Fibroblast of lung (primary cell): ENCODE data around the gene CTNNA2.

Experiments used
- CTCF ChIP-seq, 2 donors: IDR thresholded peaks in 1 of 2; conservative IDR thresholded peaks in 1 of 2; 1 replicate in 1 of 2; 2 replicates in 1 of 2; pipeline ENCODE4 v1.5.1; 2011 to 2012; ENCODE audit warnings: low read length in 2 of 2, control low read depth in 1 of 2, inconsistent platforms in 1 of 2, low read depth in 1 of 2, mild to moderate bottlenecking in 1 of 2
- EZH2 ChIP-seq: IDR thresholded peaks from 2 replicates; pipeline ENCODE4 v1.5.1; 2012; ENCODE audit warnings: low read length, control low read depth, mild to moderate bottlenecking; ENCODE audit errors: missing control alignments

GRCh38 chr2:80002568-80003157 lies 489.8 kb downstream of the CTNNA2 start:
- TF ChIP-seq CTCF (conservative IDR thresholded peaks at IDR 0.05 in 1 of 2, IDR thresholded peaks at IDR 0.05 in 1 of 2; ENCODE audit: low read depth in 1 of 2, low read length in 2 of 2) (no peak), EZH2 (no peak)
